ENCODE results near the gene B4GALNT4. TPM values are rescaled to one million over a fixed set of nuclear protein-coding genes. Genes with fewer than 3 reads are reported as not detected.

Gene B4GALNT4
- total and polyA plus RNA-seq, 2 of the 13 experiments (the other 11 are each of a cell fraction or from before 2014, with no cell fraction given) = 30.5 to 50.1 TPM

GRCh38 chr11:353179-353873 lies 16.0 kb upstream of the B4GALNT4 start (continued):
- TF ChIP-seq ZFP36L1 (CRISPR knock-in tag; IDR thresholded peaks at IDR 0.05) (no peak), XRCC5 (optimal IDR thresholded peaks at IDR 0.05; ENCODE audit: low read length) (peak; percentile 55), SOX6 (IDR thresholded peaks at IDR 0.05) (no peak), SOX6 (CRISPR knock-in tag; IDR thresholded peaks at IDR 0.05) (peak; percentile 65), ZFP82 (CRISPR knock-in tag; IDR thresholded peaks at IDR 0.05; ENCODE audit: borderline replicate concordance) (0 out of 2 replicates have a peak, but pooled peaks have one; percentile 27), IRF2 (CRISPR knock-in tag; IDR thresholded peaks at IDR 0.05) (peak; percentile 72), HNF4G (IDR thresholded peaks at IDR 0.05; ENCODE audit: borderline replicate concordance, low read depth, low read length) (peak; percentile 6; the same call in 1 of the 2 replicates), HNF4G (CRISPR knock-in tag; IDR thresholded peaks at IDR 0.05; ENCODE audit: borderline replicate concordance, low read depth) (no peak; the same call in 1 of the 2 replicates), RXRB (CRISPR knock-in tag; IDR thresholded peaks at IDR 0.05; ENCODE audit: borderline replicate concordance) (peak; percentile 60; the same call in 1 of the 2 replicates), ZNF143 (CRISPR knock-in tag; IDR thresholded peaks at IDR 0.05) (no peak), BHLHE40 (IDR thresholded peaks at IDR 0.05; ENCODE audit: low read length) (peak; percentile 63), RFX5 (IDR thresholded peaks at IDR 0.05; ENCODE audit: low read depth, low read length) (0 out of 2 replicates have a peak, but pooled peaks have one; percentile 41), ZFY (CRISPR knock-in tag; IDR thresholded peaks at IDR 0.05) (peak; percentile 93), THAP7 (CRISPR knock-in tag; IDR thresholded peaks at IDR 0.05) (no peak), ZBED4 (CRISPR knock-in tag; IDR thresholded peaks at IDR 0.05; ENCODE audit: borderline replicate concordance) (peak; percentile 57), ZNF264 (CRISPR knock-in tag; IDR thresholded peaks at IDR 0.05) (peak; percentile 56; the same call in 1 of the 2 replicates), ZNF792 (CRISPR knock-in tag; IDR thresholded peaks at IDR 0.05) (peak; percentile 28; the same call in 1 of the 2 replicates), ZNF430 (CRISPR knock-in tag; IDR thresholded peaks at IDR 0.05) (0 out of 2 replicates have a peak, but pooled peaks have one; percentile 51), MYC (CRISPR knock-in tag; IDR thresholded peaks at IDR 0.05; ENCODE audit: borderline replicate concordance) (peak; percentile 24; the same call in 1 of the 2 replicates), ZNF331 (CRISPR knock-in tag; IDR thresholded peaks at IDR 0.05) (0 out of 2 replicates have a peak, but pooled peaks have one; percentile 22), ZNF607 (CRISPR knock-in tag; IDR thresholded peaks at IDR 0.05; ENCODE audit: borderline replicate concordance) (0 out of 2 replicates have a peak, but pooled peaks have one; percentile 27), ZNF232 (CRISPR knock-in tag; IDR thresholded peaks at IDR 0.05; ENCODE audit: borderline replicate concordance) (peak; percentile 59; the same call in 1 of the 2 replicates), EHMT2 (IDR thresholded peaks at IDR 0.05; ENCODE audit: borderline replicate concordance, low read depth, low read length) (no peak), GABPA (IDR thresholded peaks at IDR 0.05; ENCODE audit: low read depth, low read length) (no peak), GABPA (CRISPR knock-in tag; IDR thresholded peaks at IDR 0.05; ENCODE audit: low read depth) (peak; percentile 43), TFE3 (CRISPR knock-in tag; IDR thresholded peaks at IDR 0.05) (no peak), ETV5 (CRISPR knock-in tag; IDR thresholded peaks at IDR 0.05; ENCODE audit: borderline replicate concordance) (peak; percentile 71)
